GM12865 (cell line): ENCODE data around the gene P2RY11.
A peak's percentile ranks its signal among the peaks of the same experiment; 100 is the strongest.

Experiments
- DNase-seq: peaks from one replicate; pipeline ENCODE4 v3.0.0; 2010; ENCODE audit warnings: low read depth
- H3K4me3 ChIP-seq: 2 replicates; pipeline ENCODE4 v1.5.1; 2011; ENCODE audit warnings: mild to moderate bottlenecking, low read depth, low read length, control low read depth
- CTCF ChIP-seq: IDR thresholded peaks from 2 replicates; pipeline ENCODE4 v1.5.1; 2011; ENCODE audit warnings: low read length, control low read depth, low read depth, inconsistent platforms; ENCODE audit not compliant: insufficient read depth; ENCODE audit errors: missing control alignments

The P2RY11 gene

GRCh38 chr19:10112895-10113591 lies 1.6 kb downstream of the P2RY11 start:
- peak; percentile 85 for DNase-seq
- peak overlapping the region; percentile 45 for H3K4me3 ChIP-seq
- peak; percentile 90 for TF ChIP-seq CTCF

GRCh38 chr19:10113592-10113963 lies 2.1 kb downstream of the P2RY11 start:
- no peak overlapping the region for H3K4me3 ChIP-seq
- peak; percentile 56 for DNase-seq
- TF ChIP-seq CTCF = peak; percentile 3

- peak; percentile 0 for TF ChIP-seq CTCF
- no peak overlapping the region for H3K4me3 ChIP-seq
- DNase-seq = peak; percentile 52
These were observed 2.6 kb downstream of the P2RY11 start for GRCh38 chr19:10113964-10114650.

- no peak overlapping the region for H3K4me3 ChIP-seq
- no peak for TF ChIP-seq CTCF
- DNase-seq = peak; percentile 64
These were observed 3.3 kb downstream of the P2RY11 start for GRCh38 chr19:10114651-10115391.

GRCh38 chr19:10115392-10116084 lies 4.0 kb downstream of the P2RY11 start:
- DNase-seq = peak; percentile 43
- H3K4me3 ChIP-seq = no peak overlapping the region
- TF ChIP-seq CTCF = no peak

GRCh38 chr19:10116085-10116865 lies 4.8 kb downstream of the P2RY11 start:
- no peak for TF ChIP-seq CTCF
- DNase-seq = no peak
- H3K4me3 ChIP-seq = no peak overlapping the region
